GM18517 (cell line): Measurements from ENCODE around the gene FAM89A.
"Not testable (repeated sequence)": the region's sequence is repeated elsewhere in the genome, so short reads cannot be mapped to it uniquely, and the experiment has no call there.

Experiments
- ATAC-seq: cut with Tn5 transposase; IDR thresholded peaks from one replicate; pipeline ENCODE4 v1.9.1; 2021; ENCODE audit warnings: mild to moderate bottlenecking, moderate library complexity; ENCODE audit not compliant: unreplicated experiment

The FAM89A gene

GRCh38 chr1:231058416-231059109 is 18.5 kb upstream of the FAM89A start:
- ATAC-seq = no peak

GRCh38 chr1:231057410-231057809 is 17.4 kb upstream of the FAM89A start:
- ATAC-seq = no peak

DNA sequence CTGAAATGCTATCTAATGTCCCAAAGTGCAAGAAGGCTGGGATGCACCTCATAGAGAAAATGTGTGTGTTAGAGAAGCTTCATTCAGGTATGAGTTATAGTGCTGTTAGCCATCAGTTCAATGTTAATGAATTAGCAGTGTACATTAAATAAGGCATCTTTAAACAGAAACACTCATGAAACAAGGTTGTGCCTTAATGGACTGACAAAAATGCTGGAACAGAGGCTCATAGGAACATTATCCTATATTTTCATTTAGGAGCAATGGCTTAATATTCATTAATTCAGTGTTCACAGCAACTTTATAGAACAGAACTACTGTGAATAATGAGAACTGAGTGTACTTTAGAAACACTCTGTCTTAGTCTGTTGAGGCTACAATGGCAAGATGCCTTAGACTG is 15.2 kb upstream of the FAM89A start:
- no peak for ATAC-seq

- ATAC-seq = peak; percentile 64
These were observed 13.6 kb upstream of the FAM89A start for GRCh38 chr1:231053493-231054162.

DNA sequence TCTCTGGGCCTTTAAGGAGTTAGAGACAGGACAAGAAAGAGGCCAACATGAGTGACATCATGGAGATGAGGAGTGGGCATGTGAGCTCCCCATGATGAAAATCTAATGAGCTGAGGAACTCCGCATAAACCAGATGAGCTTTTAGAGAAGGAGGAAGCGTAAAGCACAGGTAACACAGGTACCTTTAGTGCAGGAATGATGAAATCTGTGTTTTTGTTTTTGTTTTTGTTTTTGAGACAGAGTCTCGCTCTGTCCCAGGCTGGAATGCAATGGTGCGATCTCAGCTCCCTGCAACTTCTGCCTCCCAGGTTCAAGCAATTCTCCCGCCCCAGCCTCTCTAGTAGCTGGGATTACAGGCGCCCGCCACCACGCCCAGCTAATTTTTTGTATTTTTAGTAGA is 12.7 kb upstream of the FAM89A start:
- no peak for ATAC-seq

- not testable (repeated sequence) for ATAC-seq
These were observed 10.9 kb upstream of the FAM89A start for GRCh38 chr1:231050932-231051331.

GRCh38 chr1:231050395-231050794 is 10.3 kb upstream of the FAM89A start:
- no peak for ATAC-seq

DNA sequence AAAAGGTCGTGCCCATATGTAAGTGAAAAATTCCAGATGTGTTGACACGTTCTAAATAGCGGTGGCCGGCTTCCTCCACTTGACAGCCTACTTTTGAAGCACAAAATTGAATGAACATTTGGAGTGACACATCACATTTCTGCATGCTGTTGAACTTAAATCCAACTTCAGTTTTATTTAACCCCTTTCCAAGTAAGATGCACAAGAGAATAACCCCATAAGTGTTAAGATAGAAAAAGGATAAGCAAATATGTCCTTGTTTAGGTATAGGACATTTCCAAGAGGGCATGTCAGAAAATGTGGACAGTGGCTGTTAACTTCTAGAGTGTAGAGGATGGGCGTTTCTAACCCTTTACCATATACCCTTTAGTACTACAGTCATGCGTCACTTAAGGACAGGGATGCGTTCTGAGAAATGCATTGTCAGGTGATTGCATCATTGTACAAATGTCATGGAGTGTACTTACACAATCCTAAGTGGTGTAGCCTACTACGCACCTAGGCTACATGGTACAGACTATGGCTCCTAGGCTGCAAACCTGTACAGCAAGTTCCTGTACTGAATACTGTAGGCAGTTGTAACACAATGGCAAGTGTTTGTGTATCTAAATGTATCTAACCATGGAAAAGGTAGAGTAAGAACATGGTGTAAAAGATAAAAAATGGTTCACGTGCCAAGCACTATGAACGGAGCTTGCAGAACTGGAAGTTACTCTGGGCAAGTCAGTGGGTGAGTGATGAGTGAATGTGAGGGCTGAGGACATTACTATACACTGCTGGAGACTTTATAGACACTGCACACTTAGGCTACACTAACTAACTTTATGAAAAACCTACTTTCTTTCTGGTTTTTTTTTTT is 9.3 kb upstream of the FAM89A start:
- ATAC-seq = no peak

GRCh38 chr1:231048419-231048818 is 8.4 kb upstream of the FAM89A start:
- not testable (repeated sequence) for ATAC-seq

GRCh38 chr1:231047529-231047928 is 7.5 kb upstream of the FAM89A start:
- not testable (repeated sequence) for ATAC-seq

DNA sequence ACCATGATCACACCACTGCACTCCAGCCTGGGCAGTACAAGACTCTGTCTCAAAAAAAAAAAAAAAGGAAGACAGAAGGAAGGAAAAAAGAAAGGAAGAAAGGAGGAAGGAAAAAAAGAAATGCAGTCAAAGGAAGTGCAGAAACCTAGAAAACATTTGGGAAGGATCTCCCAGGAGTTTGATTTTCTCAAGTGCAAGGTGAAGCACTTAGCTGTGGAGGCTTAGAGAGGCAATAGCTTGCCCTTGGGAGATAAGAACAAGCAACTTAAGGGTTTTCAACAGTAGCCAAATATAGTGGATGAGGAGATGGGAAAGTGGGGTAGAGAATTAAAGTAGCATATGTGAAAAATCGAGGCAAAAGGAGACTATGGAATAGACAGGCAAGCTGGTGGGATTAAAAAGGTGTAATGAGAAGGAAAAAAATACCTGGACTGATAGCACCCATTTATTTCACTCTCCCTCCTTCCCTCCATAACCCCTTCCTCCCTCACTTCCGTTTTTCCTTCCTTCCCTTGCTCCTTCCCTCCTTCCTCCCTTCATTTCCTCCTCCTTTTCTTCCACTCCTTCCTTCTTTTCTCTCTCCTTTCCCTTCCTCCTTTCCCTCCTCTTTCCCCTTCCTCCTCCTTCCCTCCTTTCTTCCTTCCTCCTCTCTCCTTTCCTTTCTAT is 6.8 kb upstream of the FAM89A start:
- ATAC-seq = no peak

DNA sequence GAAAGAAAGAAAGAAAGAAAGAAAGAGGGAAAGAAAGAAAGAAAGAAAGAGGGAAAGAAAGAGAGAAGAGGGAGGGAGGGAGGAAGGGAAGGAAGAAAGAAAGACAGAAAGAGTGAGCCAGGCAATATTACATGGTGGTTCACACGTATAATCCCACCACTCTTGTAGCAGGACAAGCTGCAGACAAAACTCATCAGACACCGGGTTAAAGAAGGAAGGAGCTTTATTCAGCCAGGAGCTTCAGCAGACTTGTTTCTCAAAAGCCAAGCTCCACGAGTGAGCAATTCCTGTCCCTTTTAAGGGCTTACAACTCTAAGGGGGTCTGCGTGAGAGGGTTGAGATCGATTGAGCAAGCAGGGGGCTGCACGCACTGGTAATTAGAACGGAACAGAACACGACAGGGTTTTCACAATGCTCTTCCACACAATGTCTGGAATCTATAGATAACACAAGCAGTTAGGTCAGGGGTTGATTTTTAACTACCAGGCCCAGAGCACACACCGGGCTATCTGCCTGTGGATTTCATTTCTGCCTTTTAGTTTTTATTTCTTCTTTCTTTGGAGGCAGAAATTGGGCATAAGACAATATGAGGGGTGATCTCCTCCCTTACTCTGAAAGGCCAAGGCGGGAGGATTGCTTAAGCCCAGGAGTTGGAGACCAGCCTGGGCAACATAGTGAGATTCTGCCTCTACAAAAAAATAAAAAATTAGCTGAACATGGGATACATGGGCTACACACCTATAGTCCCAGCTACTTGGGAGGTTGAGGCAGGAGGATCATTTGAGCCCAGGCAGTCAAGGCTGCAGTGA is 6.1 kb upstream of the FAM89A start:
- not testable (repeated sequence) for ATAC-seq

DNA sequence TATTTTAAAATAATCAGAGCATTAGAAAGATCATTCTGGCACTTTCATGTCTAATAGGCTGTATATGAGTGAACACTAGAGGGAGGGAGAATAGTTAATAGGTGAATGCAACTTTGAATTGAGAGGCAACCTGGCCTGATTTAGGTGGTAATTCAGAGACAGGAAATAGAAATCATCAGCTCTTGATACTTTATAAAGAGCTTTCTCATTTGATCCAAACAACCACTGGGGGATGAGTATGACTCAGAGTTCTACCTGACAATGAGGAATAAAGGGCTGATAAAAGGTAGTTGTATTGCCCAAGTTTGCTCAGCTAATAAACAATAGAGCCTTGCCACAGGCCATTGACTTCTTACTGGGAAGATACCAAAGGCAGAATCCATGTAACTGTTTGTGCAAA is 5.2 kb upstream of the FAM89A start:
- no peak for ATAC-seq

DNA sequence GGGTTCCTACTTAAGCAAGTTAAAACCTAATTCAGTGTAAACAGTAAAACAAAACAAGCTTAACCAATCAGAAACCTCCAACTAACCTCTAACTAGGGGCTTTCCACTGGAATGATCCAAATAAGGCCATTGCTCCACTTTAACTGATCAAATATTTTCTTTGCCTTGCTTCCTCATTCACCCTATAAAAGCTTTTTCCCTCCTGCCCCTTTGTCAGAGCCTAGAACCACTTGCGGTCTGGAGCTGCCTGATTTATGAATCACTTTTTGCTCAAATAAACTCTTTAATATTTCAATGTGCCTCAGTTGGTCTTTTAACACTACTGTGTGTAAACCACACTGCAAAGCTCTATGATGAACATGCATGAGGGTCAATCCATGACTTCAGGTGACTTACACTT is 4.5 kb upstream of the FAM89A start:
- no peak for ATAC-seq

DNA sequence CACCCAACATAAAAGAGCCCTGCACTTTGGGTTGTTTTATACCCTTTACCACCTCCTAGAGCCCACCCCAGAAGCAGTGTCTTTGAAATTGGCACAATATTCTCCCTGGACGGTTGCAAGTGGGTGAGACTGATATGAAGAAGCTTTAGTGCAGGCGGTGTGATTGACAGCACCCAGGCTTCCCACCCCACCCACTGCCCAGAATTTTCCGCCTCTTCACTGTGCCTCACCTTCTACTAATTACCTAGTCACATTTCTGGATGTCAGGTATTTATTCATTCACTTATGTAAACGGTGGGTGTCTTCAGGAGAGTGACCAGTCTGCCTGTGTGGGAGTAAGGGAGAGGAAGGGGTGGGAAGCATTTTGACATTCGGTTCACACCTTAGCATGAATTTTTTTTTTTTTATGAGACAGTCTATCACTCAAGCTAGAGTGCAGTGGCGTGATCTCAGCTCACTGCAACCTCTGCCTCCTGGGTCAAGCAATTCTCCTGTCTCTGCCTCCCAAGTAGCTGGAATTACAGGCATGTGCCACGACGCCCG is 1.7 kb upstream of the FAM89A start:
- ATAC-seq = no peak

DNA sequence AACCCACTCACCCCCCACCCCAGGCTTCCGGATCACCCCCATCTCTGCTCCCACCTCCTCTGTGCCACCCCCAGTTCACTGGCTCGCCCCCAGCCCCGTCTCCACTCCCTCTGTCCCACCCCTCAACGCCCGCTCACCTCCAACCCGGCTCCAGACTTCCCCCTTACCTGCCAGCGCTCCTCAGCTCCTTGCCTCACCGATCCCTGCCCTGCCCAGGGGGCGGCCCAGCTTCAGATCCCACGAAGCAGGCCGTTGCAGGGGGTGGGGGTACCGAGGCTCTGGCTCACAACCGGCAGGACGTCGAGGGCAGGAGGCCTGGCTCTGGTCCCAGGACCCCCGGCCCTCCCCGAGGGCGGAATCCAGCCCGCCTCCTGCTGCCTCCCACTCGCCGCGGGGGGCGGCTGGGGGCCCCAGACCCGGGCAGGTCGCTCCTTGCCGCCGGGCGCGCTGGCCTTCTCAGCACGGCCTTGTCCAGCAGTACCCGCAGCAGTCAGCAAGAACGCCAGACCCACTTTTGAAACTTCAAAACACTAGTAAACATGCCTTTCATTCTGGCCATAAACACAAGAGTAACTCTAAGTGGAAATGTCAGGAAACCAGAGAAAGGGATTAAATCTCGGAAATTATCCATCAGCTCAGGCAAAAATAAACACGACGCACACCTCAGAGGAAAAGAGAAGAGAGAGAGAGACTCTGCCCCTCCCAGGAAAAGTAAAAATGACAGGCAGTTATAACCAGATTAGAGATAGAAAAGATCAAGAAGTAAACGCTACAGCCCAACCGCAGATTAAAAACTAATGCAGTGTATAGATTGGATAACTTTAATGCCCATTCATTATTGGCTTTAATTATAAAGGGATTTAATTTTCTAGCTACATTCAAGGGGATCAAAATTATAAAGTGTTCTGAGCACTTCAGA is 1.0 kb upstream of the FAM89A start:
- no peak for ATAC-seq

GRCh38 chr1:231039161-231040018 is 664 bp downstream of the FAM89A start:
- ATAC-seq = peak; percentile 41
